ENCODE data around the gene CASP10. TPM values are rescaled to one million over a fixed set of nuclear protein-coding genes. Genes with fewer than 3 reads are reported as not detected.

The CASP10 gene
- total and polyA plus RNA-seq, 2 of the 13 experiments (the other 11 are each of a cell fraction or from before 2014, with no cell fraction given) = 22.2 to 23.8 TPM

DNA sequence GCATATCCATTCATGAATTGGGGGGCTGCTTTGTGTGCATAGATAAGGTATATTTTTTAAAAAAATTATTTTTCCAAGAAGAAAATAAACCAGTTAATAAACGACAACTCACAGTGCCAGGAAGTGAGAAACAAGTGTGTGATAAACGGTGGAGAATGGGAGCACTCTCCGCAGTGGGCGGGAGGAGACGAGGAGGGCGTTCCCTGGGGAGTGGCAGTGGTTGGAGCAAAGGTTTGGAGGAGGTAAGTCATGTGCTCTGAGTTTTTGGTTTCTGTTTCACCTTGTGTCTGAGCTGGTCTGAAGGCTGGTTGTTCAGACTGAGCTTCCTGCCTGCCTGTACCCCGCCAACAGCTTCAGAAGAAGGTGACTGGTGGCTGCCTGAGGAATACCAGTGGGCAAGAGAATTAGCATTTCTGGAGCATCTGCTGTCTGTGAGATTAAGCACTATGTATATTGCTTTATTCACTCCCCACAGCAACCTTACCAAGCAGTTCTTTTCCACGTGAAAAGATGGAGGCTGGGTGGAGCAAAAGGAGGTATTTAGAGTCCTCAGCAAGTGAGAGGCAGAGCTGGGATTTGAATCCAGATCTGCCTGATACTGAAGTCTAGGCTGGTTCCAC lies 50.4 kb downstream of the CASP10 start (continued):
- TF ChIP-seq, protein P1, sequence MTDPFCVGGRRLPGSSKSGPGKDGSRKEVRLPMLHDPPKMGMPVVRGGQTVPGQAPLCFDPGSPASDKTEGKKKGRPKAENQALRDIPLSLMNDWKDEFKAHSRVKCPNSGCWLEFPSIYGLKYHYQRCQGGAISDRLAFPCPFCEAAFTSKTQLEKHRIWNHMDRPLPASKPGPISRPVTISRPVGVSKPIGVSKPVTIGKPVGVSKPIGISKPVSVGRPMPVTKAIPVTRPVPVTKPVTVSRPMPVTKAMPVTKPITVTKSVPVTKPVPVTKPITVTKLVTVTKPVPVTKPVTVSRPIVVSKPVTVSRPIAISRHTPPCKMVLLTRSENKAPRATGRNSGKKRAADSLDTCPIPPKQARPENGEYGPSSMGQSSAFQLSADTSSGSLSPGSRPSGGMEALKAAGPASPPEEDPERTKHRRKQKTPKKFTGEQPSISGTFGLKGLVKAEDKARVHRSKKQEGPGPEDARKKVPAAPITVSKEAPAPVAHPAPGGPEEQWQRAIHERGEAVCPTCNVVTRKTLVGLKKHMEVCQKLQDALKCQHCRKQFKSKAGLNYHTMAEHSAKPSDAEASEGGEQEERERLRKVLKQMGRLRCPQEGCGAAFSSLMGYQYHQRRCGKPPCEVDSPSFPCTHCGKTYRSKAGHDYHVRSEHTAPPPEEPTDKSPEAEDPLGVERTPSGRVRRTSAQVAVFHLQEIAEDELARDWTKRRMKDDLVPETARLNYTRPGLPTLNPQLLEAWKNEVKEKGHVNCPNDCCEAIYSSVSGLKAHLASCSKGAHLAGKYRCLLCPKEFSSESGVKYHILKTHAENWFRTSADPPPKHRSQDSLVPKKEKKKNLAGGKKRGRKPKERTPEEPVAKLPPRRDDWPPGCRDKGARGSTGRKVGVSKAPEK (CRISPR knock-in tag; IDR thresholded peaks at IDR 0.05; ENCODE audit: borderline replicate concordance) = no peak
- TF ChIP-seq, protein P2, sequence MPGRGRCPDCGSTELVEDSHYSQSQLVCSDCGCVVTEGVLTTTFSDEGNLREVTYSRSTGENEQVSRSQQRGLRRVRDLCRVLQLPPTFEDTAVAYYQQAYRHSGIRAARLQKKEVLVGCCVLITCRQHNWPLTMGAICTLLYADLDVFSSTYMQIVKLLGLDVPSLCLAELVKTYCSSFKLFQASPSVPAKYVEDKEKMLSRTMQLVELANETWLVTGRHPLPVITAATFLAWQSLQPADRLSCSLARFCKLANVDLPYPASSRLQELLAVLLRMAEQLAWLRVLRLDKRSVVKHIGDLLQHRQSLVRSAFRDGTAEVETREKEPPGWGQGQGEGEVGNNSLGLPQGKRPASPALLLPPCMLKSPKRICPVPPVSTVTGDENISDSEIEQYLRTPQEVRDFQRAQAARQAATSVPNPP (CRISPR knock-in tag; IDR thresholded peaks at IDR 0.05) = no peak
- TF ChIP-seq, protein P3, sequence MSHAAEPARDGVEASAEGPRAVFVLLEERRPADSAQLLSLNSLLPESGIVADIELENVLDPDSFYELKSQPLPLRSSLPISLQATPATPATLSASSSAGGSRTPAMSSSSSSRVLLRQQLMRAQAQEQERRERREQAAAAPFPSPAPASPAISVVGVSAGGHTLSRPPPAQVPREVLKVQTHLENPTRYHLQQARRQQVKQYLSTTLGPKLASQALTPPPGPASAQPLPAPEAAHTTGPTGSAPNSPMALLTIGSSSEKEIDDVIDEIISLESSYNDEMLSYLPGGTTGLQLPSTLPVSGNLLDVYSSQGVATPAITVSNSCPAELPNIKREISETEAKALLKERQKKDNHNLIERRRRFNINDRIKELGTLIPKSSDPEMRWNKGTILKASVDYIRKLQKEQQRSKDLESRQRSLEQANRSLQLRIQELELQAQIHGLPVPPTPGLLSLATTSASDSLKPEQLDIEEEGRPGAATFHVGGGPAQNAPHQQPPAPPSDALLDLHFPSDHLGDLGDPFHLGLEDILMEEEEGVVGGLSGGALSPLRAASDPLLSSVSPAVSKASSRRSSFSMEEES (CRISPR knock-in tag; IDR thresholded peaks at IDR 0.05) = peak; percentile 94
- no peak for TF ChIP-seq ZNF510 (CRISPR knock-in tag; IDR thresholded peaks at IDR 0.05; ENCODE audit: low read depth)
- no peak for TF ChIP-seq MAFK (conservative IDR thresholded peaks at IDR 0.05 in 1 of 2, IDR thresholded peaks at IDR 0.05 in 1 of 2; ENCODE audit: low read length in 2 of 2)
- TF ChIP-seq ZNF333 (CRISPR knock-in tag; IDR thresholded peaks at IDR 0.05; ENCODE audit: borderline replicate concordance) = no peak
- TF ChIP-seq, protein P4, sequence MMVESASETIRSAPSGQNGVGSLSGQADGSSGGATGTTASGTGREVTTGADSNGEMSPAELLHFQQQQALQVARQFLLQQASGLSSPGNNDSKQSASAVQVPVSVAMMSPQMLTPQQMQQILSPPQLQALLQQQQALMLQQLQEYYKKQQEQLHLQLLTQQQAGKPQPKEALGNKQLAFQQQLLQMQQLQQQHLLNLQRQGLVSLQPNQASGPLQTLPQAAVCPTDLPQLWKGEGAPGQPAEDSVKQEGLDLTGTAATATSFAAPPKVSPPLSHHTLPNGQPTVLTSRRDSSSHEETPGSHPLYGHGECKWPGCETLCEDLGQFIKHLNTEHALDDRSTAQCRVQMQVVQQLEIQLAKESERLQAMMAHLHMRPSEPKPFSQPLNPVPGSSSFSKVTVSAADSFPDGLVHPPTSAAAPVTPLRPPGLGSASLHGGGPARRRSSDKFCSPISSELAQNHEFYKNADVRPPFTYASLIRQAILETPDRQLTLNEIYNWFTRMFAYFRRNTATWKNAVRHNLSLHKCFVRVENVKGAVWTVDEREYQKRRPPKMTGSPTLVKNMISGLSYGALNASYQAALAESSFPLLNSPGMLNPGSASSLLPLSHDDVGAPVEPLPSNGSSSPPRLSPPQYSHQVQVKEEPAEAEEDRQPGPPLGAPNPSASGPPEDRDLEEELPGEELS (CRISPR knock-in tag; IDR thresholded peaks at IDR 0.05) = no peak; the same call in 1 of the 2 replicates
- TF ChIP-seq, protein P5, sequence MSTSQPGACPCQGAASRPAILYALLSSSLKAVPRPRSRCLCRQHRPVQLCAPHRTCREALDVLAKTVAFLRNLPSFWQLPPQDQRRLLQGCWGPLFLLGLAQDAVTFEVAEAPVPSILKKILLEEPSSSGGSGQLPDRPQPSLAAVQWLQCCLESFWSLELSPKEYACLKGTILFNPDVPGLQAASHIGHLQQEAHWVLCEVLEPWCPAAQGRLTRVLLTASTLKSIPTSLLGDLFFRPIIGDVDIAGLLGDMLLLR (CRISPR knock-in tag; IDR thresholded peaks at IDR 0.05) = no peak
- TF ChIP-seq FOXM1 (CRISPR knock-in tag; IDR thresholded peaks at IDR 0.05) = no peak
- no peak for TF ChIP-seq ESRRA (CRISPR knock-in tag; IDR thresholded peaks at IDR 0.05; ENCODE audit: low read depth)
- TF ChIP-seq DMAP1 (CRISPR knock-in tag; IDR thresholded peaks at IDR 0.05) = peak; percentile 69; the same call in 1 of the 2 replicates
- no peak for TF ChIP-seq ZNF777 (CRISPR knock-in tag; IDR thresholded peaks at IDR 0.05)
- TF ChIP-seq, protein P6, sequence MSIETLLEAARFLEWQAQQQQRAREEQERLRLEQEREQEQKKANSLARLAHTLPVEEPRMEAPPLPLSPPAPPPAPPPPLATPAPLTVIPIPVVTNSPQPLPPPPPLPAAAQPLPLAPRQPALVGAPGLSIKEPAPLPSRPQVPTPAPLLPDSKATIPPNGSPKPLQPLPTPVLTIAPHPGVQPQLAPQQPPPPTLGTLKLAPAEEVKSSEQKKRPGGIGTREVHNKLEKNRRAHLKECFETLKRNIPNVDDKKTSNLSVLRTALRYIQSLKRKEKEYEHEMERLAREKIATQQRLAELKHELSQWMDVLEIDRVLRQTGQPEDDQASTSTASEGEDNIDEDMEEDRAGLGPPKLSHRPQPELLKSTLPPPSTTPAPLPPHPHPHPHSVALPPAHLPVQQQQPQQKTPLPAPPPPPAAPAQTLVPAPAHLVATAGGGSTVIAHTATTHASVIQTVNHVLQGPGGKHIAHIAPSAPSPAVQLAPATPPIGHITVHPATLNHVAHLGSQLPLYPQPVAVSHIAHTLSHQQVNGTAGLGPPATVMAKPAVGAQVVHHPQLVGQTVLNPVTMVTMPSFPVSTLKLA (IDR thresholded peaks at IDR 0.05) = peak; percentile 83
- no peak for TF ChIP-seq ZNF552 (CRISPR knock-in tag; IDR thresholded peaks at IDR 0.05; ENCODE audit: borderline replicate concordance)
- TF ChIP-seq SMAD9 (CRISPR knock-in tag; IDR thresholded peaks at IDR 0.05) = no peak
- no peak for TF ChIP-seq ZFP37 (CRISPR knock-in tag; IDR thresholded peaks at IDR 0.05; ENCODE audit: borderline replicate concordance)
- no peak for TF ChIP-seq HES4 (CRISPR knock-in tag; IDR thresholded peaks at IDR 0.05; ENCODE audit: borderline replicate concordance)
- no peak for TF ChIP-seq NFATC3 (CRISPR knock-in tag; IDR thresholded peaks at IDR 0.05)
- TF ChIP-seq TMF1 (CRISPR knock-in tag; IDR thresholded peaks at IDR 0.05; ENCODE audit: low read depth) = no peak
- no peak for TF ChIP-seq ZNF616 (CRISPR knock-in tag; IDR thresholded peaks at IDR 0.05; ENCODE audit: low read depth)
- TF ChIP-seq HOXA5 (CRISPR knock-in tag; IDR thresholded peaks at IDR 0.05) = no peak

All from HepG2 (cell line).